Stimulated activated CD8-positive, alpha-beta memory T cell treated with anti-CD3 and anti-CD28 coated beads, Interleukin-15, amount 100 ng/mL, for 24 hours (primary cell): ENCODE data around the gene CLDN34.

Experiments
- DNase-seq: peaks from one replicate; pipeline ENCODE4 v3.0.0-alpha.2; 2020; ENCODE audit warnings: low read depth

CLDN34 gene

GRCh38 chrX:10016519-10017132 lies 49.5 kb downstream of the CLDN34 start:
- DNase-seq, result no peak

- DNase-seq, result no peak
Observed at GRCh38 chrX:10017872-10018271, 50.7 kb downstream of the CLDN34 start.
